Left colon (tissue), 2 donors: ENCODE data around the gene USP30. TPM values are rescaled to one million over a fixed set of nuclear protein-coding genes. Genes with fewer than 3 reads are reported as not detected.

Source experiments
- ATAC-seq: fragments of 200-7000 bp; cut with Tn5 transposase; one replicate; pipeline ENCODE4 v1.9.1; 2020; ENCODE audit warnings: mild to moderate bottlenecking, moderate library complexity
- DNase-seq, 2 donors: peaks; one replicate each; pipeline ENCODE4 v3.0.0-alpha.2; 2020
- intact Hi-C, 2 donors: fragments of 100-400 bp; cut with DNase I in 1 of 2; cut with micrococcal nuclease in 1 of 2; formaldehyde crosslinking; loops; one replicate each; pipeline versions ENCODE4 v1.11.2 to v1.14.0; 2022; cut with DNase I, micrococcal nuclease
- total RNA-seq, 2 donors: library from RNA; stranded (reverse); fragmentation: NEBNext Ultra II Directional; extraction: Animal tissue kit (Norgen Biotek cat#: 25700); gene quantifications; one replicate each; pipeline ENCODE4 v1.2.1, GENCODE V29; 2021
- donor health status: DM: no; HTN: no; CAD: no.
- donor health status: DM: yes; HTN: yes; CAD: no.

The USP30 gene
- total RNA-seq, 2 donors from 2014 or later = 26.6 to 33.5 TPM

DNA sequence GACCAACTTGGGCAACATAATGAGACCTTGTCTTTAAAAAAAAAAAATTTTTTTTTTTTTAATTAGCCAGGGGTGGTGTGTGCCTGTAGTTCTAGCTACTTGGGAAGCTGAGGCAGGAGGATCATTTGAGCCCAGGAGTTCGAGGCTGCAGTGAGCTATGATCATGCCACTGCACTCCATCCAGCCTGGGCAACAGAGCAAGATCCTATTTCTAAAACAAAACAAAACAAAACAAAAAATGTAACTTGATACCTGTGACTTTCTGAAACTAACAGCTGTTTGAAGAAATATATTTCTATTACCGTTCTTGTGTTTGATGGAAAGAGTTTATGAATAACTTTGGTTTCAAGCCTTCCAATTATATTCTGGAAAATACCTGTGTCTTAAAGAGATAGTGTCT lies 62.3 kb downstream of the USP30 start:
- ATAC-seq = no peak

DNA sequence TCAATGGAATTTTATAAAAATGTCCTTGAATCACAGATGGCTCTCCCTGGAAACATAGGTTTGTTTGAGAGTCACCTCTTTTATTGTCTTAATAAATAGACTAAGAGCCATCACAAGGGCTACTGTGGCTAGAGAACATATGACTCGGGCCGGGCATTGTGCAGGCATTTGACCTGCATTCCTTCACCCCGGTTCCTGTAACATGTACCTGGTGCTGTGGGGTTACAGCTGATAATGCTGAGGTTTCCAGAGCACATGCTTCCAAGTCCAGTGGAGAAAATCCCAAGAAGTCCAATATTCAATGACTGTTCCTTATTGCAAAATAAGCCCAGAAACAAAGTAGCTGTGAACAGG lies 63.0 kb downstream of the USP30 start:
- intact Hi-C loops = loop anchor here in 1 of 2 donors (10.0 kb wide), 1 partner anchor 49 kb away; no protein-coding TSS in a partner anchor
- ATAC-seq (no peak), DNase-seq (no peak)

More for the DNA sequence above, 62.3 kb downstream of the USP30 start:
- intact Hi-C loops = loop anchor here in 1 of 2 donors (10.0 kb wide), 1 partner anchor 50 kb away; no protein-coding TSS in a partner anchor
- no peak for DNase-seq

DNA sequence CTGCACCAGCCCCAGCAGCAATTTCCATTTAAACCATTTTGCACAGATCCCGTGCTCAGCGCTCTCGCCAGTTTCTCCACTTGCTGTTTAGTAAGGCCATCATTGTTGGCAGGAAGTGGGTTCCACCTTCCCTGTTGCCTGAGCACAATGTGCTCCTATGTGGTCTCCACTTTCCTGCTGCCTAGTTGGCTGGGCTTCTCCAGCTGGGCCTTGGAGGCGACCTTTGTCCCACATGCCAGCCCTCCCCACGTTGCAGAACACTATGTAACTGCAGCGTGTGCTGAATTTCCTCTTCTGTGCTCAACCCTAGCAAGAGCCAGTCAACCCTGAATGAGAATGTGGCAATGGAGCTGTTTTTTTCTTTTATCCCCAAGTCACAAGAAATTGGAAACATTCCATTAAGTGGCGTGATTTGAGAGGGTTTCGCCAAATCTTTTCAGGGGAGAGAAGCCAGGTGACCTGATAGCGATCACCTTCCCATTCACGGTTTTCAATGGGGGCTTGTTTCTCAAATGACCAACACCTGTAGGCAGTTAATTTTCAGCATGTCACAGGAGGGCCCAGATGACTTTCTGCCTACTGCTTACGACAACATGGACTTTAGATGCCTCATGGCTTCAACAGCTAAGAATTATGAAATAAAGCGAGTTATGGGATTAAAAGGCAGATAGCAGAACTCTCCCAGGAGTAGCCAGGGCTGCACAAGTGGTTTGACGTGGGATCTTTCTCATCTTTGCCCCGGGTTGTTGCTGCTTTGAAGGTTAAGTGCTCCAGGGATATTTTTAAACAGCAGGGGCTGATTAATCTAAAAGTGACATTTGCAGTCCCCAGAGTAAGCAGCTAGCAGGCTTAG lies 63.6 kb downstream of the USP30 start, which contains the start of gene ACACB:
ACACB (plus strand) TSS at position 830 of the 853 bp plus-strand sequence. CDS start 22,819 bp downstream, outside the sequence.
- peak; percentile 62 for ATAC-seq
- intact Hi-C loops = loop anchor here in 1 of 2 donors (10.0 kb wide), 1 partner anchor 49 kb away; no protein-coding TSS in a partner anchor
- DNase-seq = peak; percentile 72 to 88

DNA sequence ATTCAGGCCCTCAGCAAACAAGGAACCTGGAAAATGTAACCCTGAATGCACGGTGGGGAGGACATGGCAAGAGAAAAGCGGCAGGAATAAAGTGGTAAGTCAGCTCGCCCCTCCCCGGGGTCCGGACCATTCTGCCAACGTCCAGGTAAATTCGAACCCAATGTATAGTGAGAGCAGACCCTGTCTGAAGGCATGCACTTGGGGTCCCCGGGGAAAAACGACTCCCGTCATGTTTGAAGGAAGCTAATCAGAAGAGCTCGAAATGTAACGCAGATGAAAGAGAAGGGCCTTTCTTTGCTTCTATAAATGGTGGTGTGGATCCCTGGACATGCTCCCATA lies 64.2 kb downstream of the USP30 start:
- DNase-seq (no peak), ATAC-seq (peak; percentile 1)
- intact Hi-C loops = loop anchor here in 1 of 2 donors (10.0 kb wide), 1 partner anchor 48 kb away; no protein-coding TSS in a partner anchor

DNA sequence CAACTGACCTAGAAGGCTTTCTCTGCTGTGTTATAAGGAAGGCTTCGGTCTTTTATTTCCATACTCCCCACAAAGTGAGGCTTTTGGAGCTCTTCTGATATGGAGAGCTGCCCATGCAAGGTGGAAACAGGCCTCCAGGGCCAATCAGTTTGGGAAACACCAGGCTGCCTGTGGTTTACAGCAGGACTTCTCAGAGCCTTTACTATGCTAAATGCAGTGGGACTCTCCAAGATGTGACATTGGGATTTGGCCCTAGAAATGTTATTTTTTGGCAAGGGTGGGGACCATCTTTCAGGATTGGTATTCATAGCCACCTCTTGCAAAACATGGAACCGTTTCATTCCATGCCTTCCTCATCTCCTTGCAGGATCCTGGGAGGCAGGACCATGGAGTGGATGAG lies 67.7 kb downstream of the USP30 start:
- DNase-seq = no peak
- ATAC-seq = no peak
- intact Hi-C loops = no loop called here

DNA sequence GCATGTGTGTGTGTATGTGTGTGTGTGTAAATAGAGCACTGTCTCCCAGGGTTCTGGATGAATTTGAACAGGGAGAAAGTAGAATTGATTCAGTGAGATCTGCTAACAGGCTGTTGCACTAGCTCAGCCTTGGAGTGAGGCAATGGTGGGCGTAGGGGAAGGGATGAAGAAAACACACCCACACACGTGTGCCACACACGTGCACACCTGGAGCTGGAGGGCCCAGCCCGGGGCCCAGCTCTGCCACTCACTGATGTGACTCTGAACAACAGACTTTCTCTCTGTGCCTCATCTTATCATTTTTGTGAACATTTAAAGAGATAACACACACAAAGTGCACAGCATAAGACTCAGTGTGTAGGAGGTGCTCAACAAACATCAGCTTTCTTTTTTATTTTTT lies 68.2 kb downstream of the USP30 start:
- ATAC-seq (no peak), DNase-seq (no peak)
- intact Hi-C loops = no loop called here

DNA sequence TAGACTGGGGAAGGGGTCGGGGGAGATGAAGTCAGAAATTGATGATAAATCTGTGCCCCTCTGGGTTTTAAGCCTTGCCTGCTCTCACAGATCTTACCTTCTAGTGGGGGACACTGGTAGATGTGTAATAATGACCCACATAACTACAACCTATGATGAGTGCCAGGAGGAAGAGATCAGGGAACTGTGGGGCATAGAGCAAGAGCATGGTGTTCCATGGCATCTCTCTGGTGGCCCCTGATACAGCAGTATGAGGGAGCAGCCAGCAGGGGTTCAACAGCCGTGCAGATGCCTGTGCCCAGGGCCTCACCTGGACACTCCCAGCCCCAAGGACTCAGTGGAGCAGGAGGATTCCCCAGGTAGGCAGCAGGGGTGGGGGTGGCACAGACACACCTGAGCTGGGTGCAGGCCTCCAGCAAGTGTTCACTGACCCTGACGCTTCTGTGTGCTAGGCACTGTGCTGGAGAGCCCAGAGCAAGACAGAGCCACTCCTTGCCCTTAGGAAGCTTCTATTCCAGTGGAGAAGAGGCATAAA lies 69.0 kb downstream of the USP30 start:
- ATAC-seq (no peak), DNase-seq (no peak)
- intact Hi-C loops = no loop called here

DNA sequence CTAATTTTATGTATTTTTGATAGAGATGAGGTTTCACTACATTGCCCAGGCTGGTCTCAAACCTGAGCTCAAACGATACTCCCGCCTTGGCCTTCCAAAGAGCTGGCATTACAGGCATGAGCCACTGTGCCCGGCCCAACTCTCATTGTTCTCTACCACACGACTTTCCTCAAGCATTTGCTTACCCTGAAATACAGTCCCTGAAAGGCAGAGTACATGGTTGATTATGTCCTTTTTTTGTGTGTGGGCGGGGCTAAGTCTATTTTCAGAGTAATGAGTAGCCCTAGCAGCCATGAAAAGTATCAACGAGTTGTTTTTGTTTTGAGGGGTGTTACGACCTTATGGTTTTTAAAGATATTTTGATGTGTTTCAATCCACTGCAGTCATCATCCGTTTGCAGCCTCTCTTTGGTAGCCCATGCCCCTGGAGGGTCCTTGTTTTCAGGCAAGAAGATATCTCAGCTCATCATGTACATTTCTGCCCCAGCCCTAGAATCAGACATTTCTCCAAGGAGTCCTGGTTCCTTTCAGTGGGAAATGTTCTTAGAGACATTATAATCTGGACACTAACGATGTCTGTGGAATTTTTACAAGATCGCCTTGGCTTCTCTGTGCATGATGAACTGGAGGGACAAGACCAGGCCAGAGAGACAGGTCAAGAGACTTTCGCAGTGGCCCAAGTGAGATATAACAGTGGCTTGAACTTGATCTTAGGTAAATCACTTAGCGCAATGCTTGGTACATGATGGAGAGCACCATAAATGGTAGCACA lies 72.7 kb downstream of the USP30 start:
- no peak for ATAC-seq
- no peak for DNase-seq
- intact Hi-C loops = no loop called here

DNA sequence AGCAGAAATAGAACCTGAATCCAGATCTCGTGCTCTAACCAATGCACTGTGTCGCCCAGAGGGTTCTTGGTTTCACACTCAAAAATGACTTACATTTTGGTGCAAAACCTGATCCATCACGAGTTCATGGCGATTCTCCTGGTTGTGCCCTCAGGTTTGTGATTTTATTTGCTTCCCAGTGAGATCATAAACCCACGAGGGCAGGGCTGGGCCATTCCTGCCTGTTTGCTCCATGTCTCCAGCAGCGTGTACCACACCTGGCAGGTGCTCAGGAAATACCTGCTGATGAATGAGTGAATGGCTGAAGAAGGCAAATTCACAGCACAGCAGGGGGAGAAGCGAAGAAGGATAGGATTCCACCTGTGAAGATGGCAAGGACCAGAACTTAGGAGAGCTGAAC lies 73.4 kb downstream of the USP30 start:
- peak; percentile 94 for ATAC-seq
- intact Hi-C loops = no loop called here
- peak in 1 of 2 donors; percentile 44 for DNase-seq

DNA sequence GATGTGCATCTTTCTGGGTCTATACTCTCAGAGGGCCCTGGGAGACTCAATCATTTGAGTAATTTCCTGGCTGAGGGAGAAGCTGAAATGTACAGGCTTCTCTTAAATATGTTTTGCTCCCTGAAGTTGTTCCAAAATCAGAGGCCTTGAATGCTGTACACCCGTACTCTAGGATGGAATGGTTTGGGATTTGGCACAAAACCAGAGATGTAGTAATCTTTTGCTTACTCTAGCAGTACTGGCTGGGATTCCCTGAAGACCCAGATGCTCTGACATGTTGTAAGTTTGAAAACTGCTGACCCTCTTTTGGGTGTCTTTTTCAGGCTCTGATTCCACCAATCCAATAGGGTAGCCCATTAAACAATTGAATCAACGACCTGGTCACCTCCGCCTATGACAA lies 74.4 kb downstream of the USP30 start:
- no peak for ATAC-seq
- intact Hi-C loops = no loop called here
- no peak for DNase-seq

DNA sequence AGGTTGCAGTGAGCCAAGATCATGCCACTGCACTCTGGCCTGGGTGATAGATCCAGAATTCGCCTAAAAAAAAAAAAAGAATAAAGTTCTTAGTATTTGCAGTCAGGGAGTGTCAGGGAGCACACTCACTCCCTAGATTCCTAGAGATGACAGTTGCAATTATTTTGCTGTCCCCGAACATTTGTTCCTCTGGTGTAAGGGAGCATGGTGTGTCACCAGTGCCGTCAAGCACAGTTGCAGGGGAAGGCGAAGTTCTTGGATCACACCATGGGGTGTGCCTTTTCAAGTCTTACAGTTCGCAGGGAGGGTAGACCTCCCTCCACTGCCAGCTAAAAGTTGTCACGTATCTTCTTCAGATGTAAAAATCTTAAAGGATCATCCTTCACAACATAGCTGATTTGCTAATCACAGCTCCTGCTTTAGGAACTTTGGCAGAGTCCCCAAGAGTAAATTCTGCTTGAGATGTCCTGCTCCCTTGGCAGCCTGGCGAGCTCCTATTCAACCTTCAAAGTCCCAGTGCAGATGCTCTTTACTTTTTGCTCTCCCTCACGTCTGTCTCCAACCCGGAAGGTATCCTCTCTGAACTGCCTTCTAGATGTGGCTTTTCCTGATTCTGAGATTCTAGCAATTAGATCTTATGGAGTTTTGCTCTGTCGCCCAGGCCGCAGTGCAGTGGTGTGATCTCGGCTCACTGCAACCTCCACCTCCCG lies 75.3 kb downstream of the USP30 start:
- DNase-seq = no peak
- ATAC-seq = no peak
- intact Hi-C loops = no loop called here

DNA sequence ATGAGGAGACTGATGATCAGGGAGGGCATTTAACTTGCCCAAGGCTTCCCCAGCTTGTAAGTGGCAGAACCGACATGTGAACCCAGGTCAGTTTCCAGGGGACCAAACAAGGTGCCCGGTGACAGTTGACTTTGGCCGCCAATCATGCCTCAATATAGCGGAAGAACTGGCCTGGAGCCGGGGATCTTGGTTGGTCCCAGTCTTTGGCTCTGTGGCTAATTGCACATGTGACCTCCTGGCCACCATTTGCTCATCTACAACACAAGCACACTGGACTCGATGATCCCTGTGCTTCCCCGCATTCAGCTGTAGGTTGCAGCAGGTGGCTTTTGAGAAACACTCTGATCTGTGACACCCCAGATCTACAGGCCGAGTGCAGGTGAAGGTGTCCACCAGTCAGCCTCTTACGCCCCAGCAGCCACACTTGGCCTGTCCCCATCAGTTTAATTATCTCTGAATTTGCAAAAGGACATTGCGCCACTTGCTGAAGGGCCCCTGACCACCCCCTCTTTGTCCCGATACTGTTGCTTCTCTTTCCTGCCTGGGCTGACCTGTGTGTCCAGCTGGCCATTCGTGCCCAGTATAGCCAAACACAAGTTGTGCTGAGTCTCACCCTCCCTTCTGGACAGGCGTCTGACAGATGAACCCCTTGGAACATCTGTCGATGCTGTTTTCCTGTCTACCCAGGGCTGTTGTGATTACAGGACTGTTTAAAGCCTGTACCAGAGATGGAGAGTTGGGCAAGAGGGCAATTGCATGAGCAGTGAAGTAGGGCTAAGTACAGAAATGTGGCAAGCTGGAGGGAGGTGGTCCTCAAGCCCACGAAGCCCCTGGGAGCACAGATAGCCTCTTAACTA lies 78.1 kb downstream of the USP30 start:
- intact Hi-C loops = no loop called here
- DNase-seq (no peak), ATAC-seq (no peak)

DNA sequence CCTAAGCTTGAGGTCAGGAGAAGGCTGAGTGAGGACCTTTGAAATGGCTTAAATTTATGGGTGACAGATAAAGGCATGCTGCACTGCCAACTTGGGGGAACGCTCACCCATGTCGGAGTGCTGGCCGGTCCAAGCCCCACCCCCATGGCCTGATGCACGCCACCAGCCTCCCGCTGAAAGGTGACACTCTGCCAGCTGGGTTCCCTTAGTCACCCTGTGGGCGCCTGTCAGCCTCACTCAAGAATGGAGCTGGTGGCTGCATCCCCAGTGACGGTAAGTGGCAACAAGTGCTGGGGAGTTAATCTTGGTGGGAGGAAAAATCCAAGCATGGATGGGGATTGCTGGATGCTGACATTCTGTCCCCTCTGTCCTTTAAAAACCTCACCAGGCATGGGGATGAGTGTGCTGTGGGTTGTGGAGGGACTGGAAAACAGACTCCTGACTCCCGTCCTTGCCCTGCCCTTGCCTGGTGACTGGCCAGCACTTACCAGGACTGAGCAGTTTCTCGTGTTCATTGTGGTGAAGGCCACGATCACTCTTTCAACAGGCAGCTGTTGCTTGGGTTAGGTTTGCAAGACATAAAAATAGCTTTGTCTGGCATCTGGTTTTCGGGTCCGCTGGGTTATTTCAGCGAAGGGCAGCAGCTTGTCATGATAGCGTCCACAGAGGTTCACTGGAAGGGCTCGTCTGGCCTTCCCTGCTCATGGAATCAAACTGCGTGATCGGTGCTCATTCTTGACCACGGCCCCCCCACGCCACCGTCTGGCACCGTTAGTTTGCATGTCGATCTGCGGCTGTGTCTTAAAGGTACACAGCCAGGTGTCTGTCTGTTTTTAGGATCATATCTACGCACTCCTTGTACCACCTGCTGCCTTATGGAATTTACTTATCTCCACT lies 79.0 kb downstream of the USP30 start:
- ATAC-seq (peak; percentile 21), DNase-seq (no peak)
- intact Hi-C loops = no loop called here

DNA sequence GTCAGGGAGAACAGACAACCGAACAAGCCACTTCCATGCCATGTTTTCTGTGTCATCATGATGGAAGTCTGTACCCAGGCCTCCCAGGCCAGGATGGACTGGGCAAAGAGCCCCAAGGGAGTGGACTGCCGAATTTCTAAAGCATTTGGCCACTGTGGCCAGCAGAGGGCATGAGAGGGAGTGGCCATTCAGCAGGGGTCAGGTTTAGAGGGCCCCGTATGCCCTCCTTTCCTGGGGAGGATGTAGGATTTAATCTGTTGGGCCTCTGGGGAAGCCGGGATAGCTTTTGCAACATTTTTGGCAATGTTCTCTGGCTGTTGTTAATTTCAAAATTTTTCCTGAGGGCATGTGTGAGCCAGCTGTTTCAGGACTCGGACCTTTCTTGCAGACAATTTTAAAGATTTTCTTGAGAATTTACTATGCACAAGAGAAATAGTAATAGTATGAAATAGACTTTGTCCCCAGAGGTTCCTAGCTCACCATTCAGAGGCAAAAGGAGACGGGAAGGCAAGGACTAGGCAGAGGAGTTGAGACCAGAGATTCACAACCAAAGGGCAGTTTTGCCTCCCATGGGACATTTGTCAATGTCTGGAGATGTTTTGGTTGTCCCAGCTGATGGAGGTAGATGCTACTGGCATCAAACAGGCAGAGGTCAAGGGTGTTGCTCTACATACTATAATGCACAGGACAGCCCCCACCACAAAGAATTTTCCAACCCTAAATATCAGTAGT lies 82.0 kb downstream of the USP30 start:
- ATAC-seq (peak; percentile 45), DNase-seq (no peak)
- intact Hi-C loops = no loop called here

DNA sequence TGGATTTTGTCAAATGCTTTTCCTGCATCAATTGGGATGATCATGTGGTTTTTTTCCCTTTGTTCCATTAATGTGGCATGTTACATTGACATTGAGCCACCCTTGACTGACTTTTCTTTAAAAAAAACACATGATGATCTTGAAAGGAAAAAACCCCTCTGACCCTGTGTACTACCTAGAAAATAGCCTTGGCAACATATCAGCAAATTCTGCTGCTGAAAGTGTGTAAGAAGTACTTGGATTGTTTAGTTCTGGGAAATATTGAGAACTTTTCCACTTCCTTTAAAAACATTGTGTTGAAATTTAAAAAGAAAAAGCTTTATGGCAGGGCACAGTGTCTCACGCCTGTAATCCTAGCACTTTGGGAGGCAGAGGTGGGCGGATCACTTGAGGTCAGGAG lies 84.7 kb downstream of the USP30 start:
- no peak for DNase-seq
- no peak for ATAC-seq
- intact Hi-C loops = no loop called here
